ENCODE measurements around the gene WDR46.

DNA sequence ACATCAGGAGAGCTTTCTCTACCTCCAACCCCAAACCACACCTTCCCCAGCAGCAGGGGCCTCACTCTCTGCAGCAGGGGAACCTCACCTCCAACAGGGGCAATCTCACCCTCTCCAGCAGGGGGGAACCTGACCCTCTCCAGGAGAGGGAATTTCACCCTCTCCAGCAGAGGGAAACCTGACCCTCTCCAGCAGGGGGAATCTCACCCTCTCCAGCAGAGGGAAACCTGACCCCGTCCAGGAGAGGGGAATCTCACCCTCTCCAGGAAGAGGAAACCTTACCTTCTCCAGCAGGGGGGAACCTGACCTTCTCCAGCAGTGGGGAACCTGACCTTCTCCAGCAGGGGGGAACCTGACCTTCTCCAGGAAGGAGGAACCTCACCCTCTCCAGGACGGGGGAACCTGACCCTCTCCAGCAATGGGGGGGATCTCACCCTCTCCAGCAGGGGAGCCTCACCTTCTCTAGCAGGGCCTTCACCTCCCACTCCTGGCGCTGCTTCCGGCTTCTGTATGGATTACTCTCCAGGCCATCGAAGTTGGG lies 9.0 kb downstream of the WDR46 start:
- no peak for TF ChIP-seq TBP (IDR thresholded peaks at IDR 0.05; ENCODE audit: low read depth, low read length)
- TF ChIP-seq, protein P1, sequence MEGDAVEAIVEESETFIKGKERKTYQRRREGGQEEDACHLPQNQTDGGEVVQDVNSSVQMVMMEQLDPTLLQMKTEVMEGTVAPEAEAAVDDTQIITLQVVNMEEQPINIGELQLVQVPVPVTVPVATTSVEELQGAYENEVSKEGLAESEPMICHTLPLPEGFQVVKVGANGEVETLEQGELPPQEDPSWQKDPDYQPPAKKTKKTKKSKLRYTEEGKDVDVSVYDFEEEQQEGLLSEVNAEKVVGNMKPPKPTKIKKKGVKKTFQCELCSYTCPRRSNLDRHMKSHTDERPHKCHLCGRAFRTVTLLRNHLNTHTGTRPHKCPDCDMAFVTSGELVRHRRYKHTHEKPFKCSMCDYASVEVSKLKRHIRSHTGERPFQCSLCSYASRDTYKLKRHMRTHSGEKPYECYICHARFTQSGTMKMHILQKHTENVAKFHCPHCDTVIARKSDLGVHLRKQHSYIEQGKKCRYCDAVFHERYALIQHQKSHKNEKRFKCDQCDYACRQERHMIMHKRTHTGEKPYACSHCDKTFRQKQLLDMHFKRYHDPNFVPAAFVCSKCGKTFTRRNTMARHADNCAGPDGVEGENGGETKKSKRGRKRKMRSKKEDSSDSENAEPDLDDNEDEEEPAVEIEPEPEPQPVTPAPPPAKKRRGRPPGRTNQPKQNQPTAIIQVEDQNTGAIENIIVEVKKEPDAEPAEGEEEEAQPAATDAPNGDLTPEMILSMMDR (IDR thresholded peaks at IDR 0.05; ENCODE audit: control extremely low read depth in 1 of 3, insufficient read depth in 1 of 3, low read depth in 1 of 3, low read length in 3 of 3), result peak in 2 of 3 experiments; percentile 80 to 99; a peak in 3 of 4 replicates
- no peak for TF ChIP-seq EZH2 (IDR thresholded peaks at IDR 0.05; ENCODE audit: low read depth, low read length, severe bottlenecking)
- TF ChIP-seq CBX8 (IDR thresholded peaks at IDR 0.05; ENCODE audit: borderline replicate concordance, low read depth, low read length), result no peak
- no peak for TF ChIP-seq CEBPB (IDR thresholded peaks at IDR 0.05; ENCODE audit: low read depth, low read length)
- no peak for TF ChIP-seq GABPA (IDR thresholded peaks at IDR 0.05; ENCODE audit: borderline replicate concordance, insufficient read depth, low read length)
- TF ChIP-seq SP1 (IDR thresholded peaks at IDR 0.05; ENCODE audit: low read depth, low read length), result no peak
